GM18951 (cell line): ENCODE data around the gene PDLIM7.

Experiments
- POLR2A ChIP-seq: IDR thresholded peaks from 4 replicates; pipeline ENCODE4 v1.6.1; 2011; ENCODE audit warnings: mild to moderate bottlenecking; ENCODE audit not compliant: insufficient read length, insufficient read depth; ENCODE audit errors: extremely low read depth
- in situ Hi-C: fragments of 300-500 bp; cut with MboI; formaldehyde crosslinking; loops from one replicate; pipeline ENCODE4 v1.12.0; 2022; ENCODE audit warnings: low sequenced_read_pairs, mixed read lengths, inconsistent platforms; ENCODE audit not compliant: unreplicated experiment

PDLIM7 gene

GRCh38 chr5:177476531-177477233 lies 20.7 kb downstream of the PDLIM7 start:
- no peak for TF ChIP-seq POLR2A
- in situ Hi-C loops = no loop called here

DNA sequence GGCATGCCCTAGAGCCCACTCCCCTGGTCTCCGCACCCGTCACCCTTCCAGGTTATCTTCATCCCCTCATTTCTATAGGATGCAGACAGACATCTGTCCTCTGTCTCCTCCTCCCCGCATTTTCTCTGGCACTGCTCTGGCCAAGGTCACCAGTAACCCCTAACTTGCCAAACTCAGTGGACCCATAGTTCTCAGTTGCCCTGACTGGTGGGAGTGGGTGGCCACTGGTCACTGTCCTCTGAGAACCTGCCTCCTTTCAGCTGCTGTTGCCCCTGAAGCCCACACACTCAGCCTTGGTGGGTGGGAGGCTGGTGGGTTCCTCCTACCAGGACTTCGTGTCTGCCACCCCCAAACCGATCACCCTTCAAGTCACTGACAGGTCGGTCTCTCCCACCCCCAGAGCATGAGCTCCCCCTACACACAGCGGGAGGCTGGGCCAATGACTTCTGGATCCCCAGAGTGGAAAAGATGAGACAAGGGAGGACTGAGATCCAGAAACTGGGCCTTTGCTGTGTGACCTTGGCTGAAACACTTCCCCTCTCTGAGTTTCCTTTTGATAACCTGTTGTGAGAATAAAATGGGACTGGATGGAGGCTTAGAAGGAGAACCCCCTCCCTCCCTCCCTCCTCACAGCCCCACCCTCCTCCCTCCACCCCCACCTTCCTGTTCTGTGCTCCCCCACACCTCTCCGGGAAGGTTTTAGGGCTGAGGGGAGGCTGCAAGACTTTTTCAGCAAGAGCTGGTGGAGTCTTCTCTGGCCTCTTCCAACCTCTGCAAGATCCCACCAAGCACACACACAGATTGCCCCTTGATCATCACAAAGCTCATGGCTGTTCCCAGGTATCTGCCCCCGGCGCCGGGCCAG lies 21.6 kb downstream of the PDLIM7 start:
- TF ChIP-seq POLR2A = no peak
- in situ Hi-C loops = no loop called here

DNA sequence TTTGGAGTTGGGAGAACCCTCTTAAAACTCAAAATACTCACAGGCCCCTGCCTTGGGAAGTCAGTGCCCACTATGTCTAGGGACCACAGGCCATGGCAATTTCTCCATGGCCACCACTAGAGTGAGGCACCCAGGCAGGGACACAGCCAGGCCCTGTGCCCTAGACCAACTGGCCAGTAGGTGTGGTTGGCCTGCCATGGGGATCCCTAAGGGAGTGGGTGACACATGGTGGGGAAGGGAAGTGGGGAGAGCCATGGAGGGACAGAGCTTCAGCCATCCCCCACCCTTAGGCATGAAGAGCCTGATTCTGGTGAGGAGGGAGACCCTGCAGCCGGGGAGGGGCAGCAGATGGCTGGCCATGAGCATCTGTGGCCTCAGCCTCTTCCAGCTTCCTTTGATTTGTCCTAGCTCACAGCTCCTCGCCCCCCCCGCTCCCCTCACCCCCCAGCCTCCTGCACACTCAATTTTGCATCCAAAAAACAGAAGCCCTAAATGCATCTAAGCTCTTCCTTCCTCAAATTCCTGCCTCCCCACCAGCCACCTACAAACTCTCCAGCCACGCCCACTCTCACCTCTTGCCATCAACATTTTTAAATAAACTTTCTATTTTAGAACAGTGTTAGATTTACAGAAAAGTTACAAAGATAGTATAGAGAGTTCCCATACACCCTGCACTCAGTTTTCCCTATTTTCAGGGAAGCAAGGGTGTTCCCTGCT lies 22.4 kb downstream of the PDLIM7 start:
- in situ Hi-C loops = no loop called here
- no peak for TF ChIP-seq POLR2A

- in situ Hi-C loops = no loop called here
- no peak for TF ChIP-seq POLR2A
Measured at GRCh38 chr5:177474002-177474476, 23.4 kb downstream of the PDLIM7 start.

GRCh38 chr5:177473443-177474001 lies 23.9 kb downstream of the PDLIM7 start, which contains the start of gene DBN1:
DBN1 (minus strand) TSS chr5:177473634; CDS start chr5:177473521, 113 bp downstream.
- TF ChIP-seq POLR2A = peak; percentile 28
- in situ Hi-C loops = no loop called here

DNA sequence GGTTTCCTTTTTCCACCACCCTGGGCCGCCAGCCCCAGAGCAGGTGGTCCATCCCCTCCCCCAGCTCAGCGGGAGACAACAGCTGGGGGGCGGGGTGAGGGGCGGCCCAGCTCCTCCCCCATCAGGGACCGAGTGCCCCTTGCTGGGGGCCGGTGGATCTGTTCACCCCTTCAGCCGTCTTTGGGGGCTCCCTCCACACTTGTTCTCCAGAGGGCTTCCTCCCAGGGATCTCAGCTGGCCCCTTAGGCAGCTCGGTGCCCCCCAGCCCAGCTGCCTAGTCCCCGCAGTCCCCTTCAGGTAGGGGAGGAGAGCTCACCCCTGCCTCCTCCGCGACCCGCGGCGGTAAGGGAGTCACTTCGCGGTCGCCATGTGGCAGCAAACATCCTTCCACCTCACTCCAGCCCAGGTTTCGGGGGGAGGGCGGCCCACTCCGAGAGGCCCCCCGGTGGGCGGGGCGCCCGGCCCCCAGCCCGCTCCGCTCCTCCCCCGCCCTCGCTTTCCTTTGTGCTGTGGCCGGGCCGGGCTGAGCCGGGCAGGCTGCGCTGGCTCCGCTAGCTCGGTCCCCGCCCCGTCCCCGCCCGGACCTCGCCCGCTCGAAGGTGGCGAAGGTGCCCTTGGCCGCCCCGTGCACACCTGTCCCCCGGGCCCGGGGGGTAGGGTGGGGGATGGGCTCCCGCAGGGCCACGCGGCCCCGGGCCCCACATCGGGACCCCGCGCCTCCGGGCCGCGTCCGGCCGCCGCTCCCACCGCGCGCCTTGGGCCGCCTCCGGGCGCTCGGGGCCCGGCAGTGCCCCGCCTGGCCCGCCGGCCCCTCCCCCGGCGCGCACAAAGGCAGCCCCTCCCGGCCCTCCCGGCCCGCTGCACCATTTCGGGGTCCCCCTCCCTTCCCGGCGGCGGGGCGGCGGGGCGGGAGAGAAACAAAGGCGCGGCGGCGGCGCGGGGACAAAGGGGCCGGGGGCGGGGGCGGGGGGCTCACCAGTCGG lies 24.7 kb downstream of the PDLIM7 start:
- TF ChIP-seq POLR2A = peak; percentile 56

GRCh38 chr5:177471610-177472356 lies 25.6 kb downstream of the PDLIM7 start:
- in situ Hi-C loops = no loop called here

More for the DNA sequence above, 24.7 kb downstream of the PDLIM7 start:
- in situ Hi-C loops = no loop called here

DNA sequence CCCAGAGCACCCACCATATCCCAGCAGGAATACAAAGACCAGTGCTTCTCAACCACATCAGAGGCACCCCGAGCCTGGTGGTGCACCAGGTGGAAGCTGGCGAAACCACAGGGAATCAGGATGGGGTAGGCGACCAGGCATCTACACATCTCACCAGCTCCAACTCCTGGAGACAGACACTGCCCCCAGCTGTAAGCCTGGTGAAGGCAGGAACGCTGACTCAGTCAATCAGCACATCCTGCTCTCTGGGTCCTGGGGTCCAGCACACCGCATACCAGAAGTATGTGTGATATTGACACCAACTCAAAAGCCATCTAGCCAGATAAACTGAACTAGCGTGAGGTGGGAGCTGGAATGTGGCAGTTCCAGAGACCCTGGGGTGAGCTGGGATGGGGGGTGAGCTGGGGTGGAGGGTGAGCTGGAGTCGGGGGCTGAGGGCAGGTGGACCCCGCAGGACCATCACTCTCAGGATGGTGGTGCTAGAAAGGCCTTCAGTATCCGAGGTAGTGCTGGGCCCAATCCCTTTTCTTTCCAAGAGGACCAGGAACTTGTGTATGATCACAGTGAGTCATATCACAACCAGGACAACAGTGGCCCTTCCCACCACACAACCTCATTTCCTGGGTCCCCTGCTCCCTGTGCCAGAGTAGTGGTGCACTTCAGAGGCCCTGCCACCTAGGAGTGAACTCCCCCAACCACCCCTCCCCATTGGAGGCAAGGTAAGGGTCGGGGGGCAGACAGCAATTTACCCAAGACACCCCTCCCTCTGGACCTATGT lies 26.5 kb downstream of the PDLIM7 start:
- TF ChIP-seq POLR2A = no peak
- in situ Hi-C loops = no loop called here

More at GRCh38 chr5:177471610-177472356, 25.6 kb downstream of the PDLIM7 start:
- no peak for TF ChIP-seq POLR2A

- TF ChIP-seq POLR2A = no peak
- in situ Hi-C loops = no loop called here
Measured at GRCh38 chr5:177469750-177470525, 27.5 kb downstream of the PDLIM7 start.

DNA sequence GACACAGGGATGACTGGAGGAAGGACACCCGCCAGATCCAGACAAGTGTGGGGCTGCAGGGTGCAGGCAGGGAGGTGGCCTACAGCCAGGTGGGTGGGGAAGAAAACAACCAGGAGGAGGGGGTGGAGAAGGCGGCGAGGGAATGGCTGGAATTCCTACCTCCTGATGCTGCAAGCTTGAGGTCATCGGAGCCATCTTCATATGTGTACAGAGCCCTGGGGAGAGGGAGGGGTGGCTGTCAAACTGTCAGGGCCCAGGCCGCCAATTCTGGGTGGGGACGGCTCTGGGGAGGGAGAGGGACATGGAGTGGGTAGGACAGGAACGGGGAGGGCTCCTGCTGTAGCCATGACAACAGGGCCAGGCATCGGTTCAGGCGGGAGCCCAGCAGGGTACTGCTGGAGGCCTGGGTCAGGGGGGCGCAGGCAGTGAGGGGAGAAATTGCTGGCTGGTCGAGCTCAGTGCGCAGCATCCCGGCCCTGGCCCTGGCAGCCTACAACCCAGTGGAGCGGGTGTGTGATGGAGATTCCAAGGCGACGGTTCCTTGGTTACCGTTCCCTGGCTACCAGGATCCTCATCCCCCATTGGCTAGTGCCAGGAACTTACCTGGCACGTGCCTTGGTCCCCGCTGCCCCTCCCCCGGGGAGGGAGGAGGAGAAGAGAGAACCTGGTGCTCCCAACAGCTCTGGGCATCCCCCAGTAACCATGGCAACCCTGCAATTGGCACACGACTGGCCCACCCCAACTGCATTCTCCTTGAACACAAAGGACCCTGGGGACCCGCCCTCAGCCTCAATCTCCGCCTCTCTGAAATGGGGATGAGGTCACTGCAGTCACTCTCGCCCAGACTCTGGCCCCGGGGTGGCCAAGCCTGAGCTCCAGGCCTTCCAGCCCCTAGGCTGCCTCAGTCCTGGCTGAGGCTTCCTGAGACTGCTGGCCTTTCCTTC lies 28.4 kb downstream of the PDLIM7 start:
- in situ Hi-C loops = no loop called here
- no peak for TF ChIP-seq POLR2A
